CD4-positive, alpha-beta T cell treated with Interleukin-21 for 1 hour (primary cell): Measurements from ENCODE around the gene MMP13.
"Not testable (repeated sequence)": the region's sequence is repeated elsewhere in the genome, so short reads cannot be mapped to it uniquely, and the experiment has no call there.

Experiments used
- DNase-seq: peaks from one replicate; pipeline ENCODE4 v3.0.0-alpha.2; 2020

The MMP13 gene

DNA sequence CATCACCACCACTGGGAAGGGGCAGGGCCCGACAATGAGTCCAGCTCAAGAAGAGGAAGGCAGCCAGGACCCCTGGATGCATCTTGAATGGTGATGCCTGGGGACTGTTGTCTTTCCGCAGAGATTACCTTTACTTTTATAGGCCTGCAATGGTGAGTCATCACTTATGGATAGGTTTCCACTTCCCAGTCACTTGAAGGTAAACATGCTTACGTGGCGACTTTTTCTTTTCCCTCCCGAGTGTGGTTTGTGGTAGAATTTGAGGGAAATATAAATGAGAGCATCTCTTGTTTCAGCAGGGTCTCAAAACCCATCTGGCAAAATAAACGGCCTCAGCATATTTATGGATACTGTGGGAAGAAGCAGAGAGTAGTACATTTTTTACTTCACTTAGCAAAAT is at the start of gene MMP13:
TSS of gene MMP13 (minus strand) at position 109 of the 400 bp plus-strand sequence. CDS start at position 82, 27 bp downstream.
- DNase-seq, result no peak

DNA sequence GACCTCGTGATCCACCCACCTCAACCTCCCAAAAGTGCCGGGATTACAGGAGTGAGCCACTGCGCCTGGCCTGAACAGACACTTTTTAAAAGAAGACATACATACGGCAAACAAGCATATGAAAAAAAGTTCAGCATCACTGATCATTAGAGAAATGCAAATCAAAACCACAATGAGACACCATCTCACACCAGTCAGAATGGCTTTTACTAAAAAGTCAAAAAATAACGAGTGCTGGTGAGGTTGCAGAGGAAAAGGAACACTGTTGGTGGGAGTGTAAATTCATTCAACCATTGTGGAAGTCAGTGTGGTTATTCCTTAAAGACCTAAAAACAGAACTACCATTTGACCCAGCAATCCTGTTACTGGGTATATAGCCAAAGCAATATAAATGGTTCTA is 48.7 kb upstream of the MMP13 start:
- not testable (repeated sequence) for DNase-seq

DNA sequence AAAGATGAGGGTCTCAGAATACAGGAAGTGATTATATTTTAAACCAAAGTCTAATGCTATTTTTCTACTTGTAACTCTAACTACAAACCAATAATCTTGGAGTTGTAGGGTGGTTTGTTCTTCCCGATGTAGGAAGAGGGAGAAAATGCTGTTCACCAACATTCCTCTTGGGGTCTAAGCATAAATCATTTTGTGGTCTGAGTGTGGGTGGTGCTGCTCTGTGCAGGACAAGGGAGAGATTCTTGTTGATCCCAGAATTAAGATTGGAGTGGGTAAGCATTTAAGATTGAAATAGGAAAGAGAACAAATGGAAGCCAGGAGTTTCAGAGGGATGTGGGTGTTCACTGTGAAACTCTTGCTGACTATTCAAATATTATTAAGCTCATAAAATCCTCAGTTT is 38.6 kb upstream of the MMP13 start:
- DNase-seq, result no peak

DNA sequence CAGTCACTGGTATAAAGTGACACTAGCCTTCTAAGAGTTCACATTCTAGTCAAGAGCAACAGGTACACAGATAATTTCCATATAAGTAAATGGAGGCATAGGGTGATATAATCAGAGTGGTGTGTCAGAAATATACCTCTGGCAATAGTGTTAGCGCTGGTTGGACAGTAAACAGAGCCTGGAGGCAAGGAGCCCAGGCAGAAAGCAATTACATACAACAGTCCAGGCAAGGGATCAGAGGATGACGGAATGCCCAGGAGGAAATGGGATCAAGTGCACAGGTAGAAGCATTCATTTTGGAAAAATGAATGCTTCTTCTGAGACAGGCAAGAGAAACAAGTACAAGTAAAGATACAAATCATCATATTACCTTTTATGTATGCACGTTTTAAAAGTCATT is 36.2 kb upstream of the MMP13 start:
- no peak for DNase-seq

DNA sequence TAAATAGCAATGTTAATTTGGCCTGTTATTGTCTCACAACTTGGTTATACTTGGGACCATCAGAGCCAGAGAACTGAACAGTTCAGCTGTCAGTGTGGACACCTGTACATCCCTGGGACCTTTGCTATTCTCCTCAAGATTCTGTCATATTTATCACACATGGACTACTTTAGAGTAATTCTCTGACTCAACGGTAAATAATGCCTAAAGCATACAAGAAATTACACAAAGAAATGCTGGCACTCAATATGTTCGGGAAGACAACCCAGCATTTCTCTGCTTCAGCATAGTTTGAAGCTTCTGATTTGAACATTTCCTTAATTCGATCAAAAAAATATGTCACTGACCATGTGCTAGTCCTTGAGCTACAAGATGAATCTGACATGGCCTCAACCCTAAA is 34.6 kb upstream of the MMP13 start:
- no peak for DNase-seq

DNA sequence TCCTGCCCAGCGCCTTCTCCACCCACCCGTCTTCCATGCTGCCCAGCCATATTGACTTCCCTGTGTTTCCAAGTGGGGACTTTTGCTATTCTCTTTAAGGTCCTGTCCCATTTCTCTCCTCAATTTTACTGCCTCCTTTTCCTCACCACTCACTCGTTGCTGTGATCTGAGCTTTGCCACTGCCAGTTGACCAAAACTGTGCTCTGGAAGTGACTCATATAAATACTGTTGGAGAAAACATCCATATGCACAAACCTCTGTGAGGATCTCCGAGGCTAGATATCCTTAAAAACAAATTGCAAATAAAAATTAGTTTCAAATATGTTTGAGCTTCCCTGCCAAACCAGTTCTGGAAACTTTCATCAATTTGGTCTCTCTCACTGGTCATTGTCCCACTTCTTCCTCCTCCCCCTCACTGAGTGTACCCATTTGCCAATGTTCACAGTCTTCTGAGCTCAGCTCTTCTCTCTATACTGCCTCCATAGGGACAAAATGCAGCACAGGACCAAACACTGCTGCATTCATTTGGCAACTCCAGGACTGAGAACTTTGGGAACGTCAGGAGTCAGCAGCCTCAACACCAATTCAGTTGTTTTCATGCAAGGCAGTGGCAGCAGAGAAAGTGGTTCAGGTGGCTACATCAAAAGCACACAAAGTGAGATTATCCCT is 34.0 kb upstream of the MMP13 start:
- DNase-seq, result no peak

DNA sequence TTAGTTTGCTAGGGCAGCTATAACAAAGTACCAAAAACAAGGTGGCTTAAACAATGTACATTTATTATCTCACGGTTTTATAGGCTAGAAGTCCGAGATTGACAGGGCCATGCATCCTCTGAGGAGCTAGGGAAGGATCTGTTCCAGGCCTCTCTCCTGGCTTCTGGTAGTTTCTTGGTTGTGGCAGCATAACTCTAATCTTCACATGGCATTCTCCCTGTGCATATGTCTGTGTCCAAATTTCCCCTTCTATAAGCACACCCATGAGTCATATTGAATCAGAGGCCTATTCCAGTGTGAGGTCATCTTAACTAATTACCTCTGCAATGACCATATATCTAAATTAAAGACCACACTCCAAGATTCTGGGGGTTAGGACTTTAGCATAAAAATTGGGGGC is 31.3 kb upstream of the MMP13 start:
- DNase-seq, result no peak

DNA sequence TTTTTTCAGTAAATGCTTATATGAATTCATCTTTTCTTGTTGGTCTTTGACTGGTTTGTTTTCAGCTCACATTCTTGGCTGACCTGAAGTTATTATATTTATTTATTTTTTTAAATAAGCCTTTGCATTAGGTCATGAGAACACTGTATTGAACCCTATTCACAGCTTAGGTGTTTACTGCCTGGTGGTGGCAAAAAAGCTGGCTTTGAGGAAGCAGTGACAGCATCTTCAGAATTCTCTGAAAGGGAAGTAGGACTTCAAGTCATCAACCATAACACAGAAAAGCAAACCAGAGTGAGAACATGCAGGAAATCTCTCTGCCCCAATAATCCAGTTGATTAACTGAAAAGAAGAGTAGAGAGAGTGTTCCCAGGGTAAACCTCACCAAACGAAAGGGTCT is 30.3 kb upstream of the MMP13 start:
- DNase-seq, result no peak

DNA sequence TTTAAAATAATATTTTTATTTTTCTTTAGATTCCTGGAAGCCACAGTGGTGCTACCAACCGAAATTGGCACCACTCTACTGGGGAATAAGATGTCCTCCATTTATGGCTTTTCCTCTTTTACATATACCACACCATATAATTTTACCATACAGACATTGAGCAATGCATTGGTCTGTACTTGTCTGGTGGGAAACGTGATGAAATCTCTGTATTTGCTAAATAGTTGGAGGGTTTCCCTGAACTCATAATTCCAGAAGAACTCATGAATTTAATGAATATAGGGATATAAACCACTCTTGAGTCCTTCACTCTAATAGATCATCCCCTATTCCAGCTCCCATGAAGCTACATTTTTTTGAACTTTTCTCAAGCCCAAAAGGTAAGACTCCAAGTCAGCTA is 28.0 kb upstream of the MMP13 start:
- DNase-seq, result no peak

DNA sequence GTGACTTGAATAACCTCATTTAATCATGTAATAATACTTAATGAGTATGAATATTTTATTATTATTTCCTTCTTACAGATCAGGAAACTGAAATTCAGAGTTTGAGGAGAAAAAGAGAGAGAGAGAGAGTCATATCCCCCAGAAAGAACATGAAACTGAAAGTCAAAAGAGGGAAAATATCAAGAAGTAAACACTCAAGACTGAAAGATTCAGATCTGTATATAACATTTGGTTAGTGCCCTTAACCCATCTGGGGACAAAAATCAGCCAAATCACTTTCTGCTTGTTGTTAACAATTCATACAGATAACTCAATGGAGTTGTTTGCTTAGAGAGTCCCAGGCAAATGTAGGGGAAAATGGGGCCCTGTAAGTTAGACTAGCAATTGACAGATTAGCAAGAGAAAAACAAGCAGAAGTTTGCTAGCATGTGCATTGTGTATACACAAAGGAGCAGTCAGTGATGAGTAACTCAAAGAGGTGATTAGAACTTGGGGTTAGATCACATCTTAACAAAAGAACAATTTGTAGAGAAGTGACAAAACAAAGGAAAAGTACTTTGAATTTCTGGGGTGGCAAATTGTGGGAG is 25.9 kb upstream of the MMP13 start:
- no peak for DNase-seq

DNA sequence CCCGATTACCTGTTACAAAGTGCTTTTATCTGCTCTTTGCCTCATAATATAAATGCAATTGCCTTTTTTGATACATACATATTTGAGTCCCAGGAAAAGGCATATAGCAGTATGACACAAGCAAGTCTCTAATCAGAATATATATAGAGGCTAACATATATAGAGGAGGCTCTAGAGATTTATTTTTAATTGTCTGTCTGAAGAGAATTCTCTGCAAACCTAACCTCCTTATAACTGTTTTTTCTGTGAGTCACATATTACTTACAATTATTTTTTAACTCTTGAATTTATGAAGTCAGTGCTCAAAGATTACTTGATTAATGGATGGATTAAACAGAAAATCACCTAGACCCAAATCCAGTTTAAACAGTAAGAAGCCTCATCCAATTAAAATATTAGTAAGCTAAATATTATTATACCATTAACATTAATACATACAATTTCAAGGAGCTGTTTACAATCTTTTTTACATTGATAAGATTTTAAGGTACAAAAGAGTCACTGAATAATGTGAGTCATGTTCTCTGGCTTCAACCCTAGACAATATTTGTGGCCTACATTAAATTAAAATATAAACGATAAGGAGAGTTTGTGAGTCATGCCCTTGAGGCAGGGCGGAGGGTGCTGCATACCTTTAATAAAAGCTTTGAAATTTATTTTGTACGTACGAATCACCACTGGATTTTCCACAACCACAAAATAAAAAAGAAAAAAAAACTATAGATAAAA is 19.2 kb upstream of the MMP13 start:
- DNase-seq, result no peak

DNA sequence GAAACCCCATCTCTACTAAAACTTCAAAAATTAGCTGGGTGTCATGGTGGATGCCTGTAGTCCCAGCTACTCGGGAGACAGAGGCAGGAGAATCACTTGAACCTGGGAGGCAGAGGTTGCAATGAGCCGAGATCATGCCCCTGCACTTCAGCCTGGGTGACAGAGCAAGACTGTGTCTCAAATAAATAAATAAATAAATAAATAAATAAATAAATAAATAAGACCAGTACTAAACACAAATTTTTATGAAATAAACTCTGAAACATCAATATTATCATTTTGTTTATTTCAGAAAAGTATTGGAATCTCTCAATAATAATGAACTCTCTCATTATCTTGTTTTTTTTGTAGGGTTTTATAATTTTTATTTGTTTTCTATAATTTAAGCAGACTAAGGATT is 18.2 kb upstream of the MMP13 start:
- DNase-seq, result not testable (repeated sequence)

DNA sequence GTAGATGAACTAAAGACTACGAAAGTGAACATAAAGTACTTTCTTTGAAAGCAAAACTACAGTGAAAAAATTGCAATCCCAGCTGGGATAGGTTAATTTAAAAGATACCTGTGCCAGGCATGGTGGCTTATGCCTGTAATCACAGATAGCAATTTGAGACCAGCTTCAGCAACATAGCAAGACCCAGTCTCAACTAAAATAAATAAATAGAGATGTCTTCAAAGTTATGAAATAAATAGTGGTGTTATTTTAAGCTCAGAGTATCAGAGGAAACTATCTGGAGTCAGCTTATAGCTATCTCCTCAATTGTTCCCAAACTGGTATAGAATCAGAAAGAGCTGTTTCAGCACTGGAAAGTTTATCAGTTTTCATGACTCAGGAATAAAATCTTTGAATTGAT is 17.3 kb upstream of the MMP13 start:
- no peak for DNase-seq

DNA sequence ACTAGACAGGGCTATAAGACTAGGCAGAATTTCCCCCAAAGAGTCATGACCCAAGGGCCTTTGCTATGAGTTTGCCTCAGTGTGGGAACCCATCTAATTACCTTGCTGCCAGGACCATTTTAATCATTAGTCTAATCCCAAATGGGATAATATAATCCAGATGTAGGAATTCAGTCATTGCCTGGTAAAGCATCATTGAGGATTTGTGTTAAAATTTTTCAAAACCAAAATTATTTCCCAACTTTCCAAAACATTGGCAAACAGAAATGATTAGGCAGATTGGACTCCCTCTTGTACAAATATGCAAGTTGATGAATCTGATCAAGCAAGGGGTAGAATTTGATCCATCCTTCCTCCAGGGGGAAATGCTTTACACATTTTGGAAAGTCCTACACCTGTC is 16.2 kb upstream of the MMP13 start:
- no peak for DNase-seq

DNA sequence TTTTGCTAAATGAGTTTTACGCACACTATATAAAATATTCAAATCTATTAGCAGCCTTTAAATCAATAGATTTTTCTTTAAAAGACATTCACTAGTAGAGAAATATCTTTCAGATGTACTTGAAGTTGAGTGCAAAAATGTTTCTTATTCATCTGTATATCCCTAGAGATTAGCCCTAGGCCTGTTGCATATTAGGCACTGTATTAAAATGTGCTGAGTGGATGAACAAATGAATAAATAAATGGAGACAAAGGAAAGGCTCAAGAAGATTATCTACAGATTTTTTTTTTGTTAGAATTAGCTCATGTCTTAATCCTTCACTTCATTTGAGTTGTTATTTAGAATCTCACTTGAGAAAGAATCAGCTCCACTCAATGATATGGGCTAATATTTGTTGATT is 12.0 kb upstream of the MMP13 start:
- DNase-seq, result no peak

DNA sequence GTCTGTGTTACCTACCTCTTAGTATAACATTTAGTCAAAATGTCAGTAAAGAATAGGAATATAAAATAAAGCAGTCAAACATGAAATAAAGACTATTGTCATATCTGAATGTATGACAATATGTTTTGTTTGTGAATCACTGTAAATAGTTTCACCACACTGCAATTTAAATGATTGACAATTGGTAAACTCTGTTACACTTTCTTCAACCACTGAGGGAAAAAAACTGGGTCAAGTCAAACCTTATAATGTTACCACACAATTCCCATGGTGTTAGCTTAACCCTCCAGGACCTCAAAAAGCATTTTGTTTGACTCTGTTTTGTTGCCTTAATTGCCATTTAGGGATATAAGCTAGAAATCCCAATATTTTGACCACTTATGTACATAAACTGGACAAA is 10.5 kb upstream of the MMP13 start:
- DNase-seq, result no peak

DNA sequence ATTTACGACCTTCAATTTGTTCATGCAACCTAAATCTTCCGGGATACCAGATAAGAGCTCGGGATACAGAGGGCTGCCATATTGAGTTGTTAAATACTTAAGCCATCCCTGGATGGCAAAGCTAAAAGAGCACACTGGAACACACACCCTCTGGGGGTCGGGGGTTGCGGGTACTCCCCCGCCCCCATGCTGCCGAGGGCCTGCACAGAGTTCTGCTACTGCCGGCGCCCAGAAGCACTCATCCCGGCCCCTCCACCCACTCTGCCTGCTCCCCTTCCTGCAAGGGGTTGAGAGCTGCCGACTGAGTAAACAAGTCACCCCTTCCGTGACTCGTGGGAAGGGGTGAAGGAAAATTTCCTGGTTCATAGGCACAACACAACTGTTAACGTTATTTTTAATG is 9.3 kb upstream of the MMP13 start:
- no peak for DNase-seq

DNA sequence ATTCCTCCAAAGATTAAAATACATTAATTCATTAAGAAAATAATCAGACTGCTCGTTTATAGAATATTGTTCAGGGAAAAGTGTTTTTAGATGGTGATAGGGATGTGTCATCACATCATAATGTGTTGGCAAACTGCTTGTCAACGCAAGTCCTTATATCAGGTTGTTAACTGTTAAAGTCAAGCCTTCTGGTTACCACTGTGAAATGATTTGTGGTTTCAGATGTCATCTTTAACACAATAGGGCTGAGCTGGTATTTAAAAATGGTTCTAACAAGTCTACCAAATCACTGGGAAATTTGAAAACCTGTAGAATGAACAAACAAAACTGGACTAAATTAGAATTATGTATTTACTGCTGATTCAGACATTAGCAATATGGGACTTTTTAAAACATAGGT is 2.4 kb upstream of the MMP13 start:
- no peak for DNase-seq

DNA sequence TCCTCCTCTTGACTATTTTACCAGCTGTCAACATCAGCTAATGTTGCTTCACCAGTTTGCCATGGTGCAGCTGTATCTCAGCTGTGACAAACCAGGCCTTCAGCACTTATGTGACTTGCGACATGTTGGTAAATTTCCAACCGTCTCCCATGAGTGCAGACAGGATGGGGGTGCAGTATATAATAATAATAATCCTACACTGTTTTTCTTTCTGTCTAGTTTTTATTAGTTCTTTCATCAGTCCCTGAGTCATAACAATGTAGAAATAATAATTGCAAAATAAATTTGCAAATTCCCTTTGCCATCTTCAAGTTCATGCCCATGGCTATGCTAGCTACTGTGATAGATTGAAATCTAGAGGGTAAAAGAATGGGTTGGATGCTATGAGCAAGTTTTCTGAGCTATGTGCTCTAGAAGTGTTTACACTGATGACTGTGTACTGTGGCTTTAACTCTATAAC is 4.9 kb downstream of the MMP13 start:
- no peak for DNase-seq

DNA sequence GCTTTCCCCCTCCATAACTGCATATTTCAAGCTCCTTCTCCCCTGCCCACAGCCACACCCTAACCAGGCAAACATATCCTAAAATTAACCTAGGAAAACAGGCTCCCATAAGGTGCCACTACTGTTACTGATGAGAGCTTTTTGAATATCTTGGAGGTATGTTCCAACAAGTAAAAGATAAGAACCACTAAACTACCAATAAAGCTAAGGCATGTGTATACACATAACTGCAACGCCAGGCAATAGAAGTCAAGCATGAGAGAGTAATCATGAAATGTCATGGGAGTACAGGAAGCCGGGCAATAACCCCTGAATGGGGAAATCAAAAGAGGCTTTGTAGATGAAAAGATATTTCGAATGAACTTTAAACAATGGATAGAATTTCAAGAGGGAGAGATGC is 9.3 kb downstream of the MMP13 start:
- no peak for DNase-seq

DNA sequence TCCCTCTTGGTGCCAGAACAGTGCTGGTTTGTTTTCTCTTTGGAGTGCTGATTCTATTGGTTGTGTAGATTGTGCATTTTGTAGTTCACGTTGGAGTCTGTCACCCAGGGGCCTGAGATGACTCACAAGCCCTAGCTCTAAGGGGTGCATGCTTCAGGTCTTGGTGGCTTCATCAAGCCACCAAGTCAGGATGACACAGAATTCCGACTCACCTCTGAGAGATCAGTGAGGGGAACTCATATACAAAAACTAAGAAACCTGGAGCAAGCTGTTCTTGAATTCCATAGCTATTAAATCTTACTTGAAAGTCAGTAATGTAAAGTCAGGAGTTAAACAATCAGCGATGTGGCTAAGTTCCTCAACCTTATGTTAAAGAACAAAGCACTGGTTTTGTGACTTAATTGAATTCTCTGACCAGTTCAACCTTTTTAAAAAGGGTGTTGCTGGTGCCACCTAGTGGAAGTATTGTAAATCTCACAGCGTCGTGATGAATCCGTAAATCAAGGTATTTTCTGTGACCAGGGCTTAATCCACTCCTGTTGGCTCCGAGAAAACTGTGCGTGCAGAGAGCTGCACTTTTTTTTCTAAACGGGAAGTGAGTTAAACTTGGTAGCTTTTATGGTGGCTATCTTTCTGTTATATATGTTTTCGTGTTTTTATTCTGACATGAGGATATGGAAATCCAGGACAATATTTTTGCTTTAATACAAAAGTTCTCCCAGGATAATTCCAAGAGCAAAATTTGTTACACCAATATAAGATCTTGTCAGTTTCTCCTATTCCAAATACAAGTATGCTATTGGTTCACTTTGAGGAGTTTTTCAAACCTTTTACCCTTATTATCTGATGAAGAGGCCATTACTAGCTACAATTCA is 14.6 kb downstream of the MMP13 start:
- peak; percentile 53 for DNase-seq

DNA sequence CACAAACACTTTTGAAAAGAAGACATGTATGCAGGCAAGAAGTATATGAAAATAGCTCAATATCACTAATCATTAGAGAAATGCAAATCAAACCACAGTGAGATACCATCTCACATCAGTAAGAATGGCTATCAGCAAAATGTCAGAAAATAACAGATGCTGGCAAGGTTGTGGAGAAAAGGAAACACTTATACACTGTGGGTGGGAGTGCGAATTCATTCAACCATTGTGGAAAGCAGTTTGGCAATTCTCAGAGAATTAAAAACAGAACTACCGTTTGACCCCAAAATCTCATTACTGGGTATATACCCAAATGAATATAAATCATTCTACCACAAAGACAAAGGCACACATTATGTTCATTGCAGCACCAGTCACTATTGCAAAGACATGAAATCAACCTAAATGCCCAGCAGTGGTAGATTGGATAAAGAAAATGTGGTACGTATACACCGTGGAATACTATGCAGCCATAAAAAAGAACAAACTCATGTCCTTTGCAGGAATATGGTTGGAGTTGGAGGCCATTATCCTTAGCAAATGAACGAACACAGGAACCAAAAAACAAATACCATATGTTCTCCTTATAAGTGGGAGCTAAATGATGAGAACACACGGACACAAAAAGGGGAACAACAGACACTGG is 18.5 kb downstream of the MMP13 start:
- DNase-seq, result no peak

DNA sequence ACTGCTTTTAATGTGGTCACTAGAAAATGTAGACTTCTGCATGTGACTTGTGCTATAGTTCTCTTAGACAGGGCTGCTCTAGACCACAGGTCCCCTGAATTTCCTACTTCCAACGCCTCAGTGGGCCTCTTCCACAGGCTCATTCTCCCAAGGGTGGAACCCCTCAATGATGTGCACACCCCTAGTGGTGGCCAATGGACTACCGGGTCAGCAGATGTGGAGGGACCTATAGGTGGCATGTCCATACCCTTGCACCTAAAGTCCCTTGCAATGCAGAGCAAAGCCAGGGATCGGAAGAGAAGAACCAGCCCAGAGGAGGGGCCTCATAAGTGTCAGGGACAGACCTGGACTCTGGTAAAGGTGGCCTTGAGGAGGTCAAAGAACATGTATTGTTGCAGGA is 20.0 kb downstream of the MMP13 start:
- no peak for DNase-seq
